ENCODE data around the gene WNT9A.
"Not testable (repeated sequence)": the region's sequence is repeated elsewhere in the genome, so short reads cannot be mapped to it uniquely, and the experiment has no call there.

WNT9A gene

DNA sequence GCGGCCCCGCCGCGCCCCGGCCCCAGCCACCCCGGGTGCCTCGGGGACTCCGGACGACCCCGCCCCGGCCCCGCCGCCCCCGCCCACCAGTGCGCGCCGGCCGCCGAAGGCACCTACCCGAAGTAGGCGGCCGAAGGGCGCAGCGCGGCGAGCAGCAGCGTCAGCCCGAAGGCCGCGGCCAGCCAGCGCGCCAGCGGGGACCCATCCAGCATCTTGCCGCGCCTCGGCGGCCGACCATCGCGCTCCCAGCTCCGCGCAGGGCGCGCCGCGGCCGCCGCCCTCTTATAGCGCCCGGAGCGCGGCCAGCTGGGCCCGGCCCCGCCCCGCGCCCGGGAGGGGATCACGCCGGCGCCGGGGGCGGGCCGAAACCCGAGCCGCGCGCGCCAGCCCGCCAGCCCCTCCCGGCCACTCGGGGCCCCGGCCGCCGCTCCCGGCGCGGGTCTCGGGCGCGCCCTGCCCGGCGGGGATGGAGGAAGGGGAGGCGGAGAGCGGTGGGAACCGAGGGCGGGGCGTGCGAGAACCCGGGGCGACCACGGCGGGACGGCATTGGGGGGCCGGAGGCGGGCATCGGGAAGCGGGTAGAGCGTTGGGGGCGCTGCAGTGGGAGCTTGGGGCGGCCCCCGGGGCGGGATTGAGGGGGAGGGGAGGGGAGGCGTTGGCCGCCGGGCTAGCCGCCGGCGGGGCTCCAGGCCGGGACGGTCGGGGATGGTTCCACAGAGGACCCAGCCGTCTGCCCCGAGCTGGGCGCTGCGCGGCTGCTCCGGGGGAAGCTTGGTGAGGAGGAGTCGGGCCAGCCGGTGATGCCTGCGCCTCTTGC, at the start of gene WNT9A:
Gene WNT9A (minus strand): TSS at position 257 of the 817 bp plus-strand sequence. CDS start 45 bp downstream, at position 212.
- peak; percentile 81 for DNase-seq (ENCODE audit: insufficient read length, low spot score)
- no peak for FAIRE-seq
- TF ChIP-seq POLR2A (IDR thresholded peaks at IDR 0.05; ENCODE audit: low read depth, low read length): peak; percentile 83

DNA sequence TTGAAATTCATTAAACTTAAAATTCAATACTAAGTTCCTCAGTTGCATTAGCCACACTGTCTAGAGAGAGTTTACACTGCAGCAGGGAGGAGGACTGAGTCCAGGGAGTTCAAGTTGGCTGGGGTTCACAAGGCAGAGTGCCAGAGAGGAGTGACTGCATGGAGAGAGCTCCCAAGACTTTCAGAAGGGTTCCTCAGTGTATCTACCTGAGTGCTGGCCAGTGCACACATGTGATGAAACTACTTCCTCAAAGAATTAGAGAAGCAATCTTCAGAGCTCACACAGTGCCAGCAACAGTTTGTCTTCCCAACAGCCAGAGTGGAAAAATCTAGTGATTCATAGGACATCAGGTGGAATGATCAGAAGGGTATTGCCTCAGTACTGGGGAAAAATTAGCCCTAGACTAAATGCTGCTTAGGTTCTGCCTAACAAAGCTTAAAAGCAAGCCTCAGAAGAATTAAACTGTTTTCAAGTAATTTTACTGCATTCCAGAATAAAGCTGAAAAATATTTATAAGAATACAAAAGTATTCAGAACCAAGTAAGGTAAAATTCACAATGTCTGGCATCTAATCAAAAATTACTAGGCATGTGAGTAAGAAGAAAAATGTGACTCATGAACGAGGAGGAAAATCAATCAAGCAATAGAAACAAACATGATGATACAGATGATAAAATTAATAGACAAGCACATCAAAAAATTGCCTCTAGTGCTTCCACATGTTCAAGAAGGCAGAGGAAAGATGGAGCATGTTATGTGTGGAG, 48.6 kb upstream of the WNT9A start:
- no peak for TF ChIP-seq POLR2A (IDR thresholded peaks at IDR 0.05; ENCODE audit: low read depth, low read length)
- DNase-seq (ENCODE audit: insufficient read length, low spot score) (no peak), FAIRE-seq (no peak)

GRCh38 chr1:227994632-227995300, 47.0 kb upstream of the WNT9A start:
- no peak for TF ChIP-seq POLR2A (IDR thresholded peaks at IDR 0.05; ENCODE audit: low read depth, low read length)
- DNase-seq (ENCODE audit: insufficient read length, low spot score): no peak
- FAIRE-seq: no peak

- no peak for TF ChIP-seq POLR2A (IDR thresholded peaks at IDR 0.05; ENCODE audit: low read depth, low read length)
- DNase-seq (ENCODE audit: insufficient read length, low spot score): no peak
- FAIRE-seq: no peak
These were observed 39.4 kb upstream of the WNT9A start for GRCh38 chr1:227987181-227987580.

DNA sequence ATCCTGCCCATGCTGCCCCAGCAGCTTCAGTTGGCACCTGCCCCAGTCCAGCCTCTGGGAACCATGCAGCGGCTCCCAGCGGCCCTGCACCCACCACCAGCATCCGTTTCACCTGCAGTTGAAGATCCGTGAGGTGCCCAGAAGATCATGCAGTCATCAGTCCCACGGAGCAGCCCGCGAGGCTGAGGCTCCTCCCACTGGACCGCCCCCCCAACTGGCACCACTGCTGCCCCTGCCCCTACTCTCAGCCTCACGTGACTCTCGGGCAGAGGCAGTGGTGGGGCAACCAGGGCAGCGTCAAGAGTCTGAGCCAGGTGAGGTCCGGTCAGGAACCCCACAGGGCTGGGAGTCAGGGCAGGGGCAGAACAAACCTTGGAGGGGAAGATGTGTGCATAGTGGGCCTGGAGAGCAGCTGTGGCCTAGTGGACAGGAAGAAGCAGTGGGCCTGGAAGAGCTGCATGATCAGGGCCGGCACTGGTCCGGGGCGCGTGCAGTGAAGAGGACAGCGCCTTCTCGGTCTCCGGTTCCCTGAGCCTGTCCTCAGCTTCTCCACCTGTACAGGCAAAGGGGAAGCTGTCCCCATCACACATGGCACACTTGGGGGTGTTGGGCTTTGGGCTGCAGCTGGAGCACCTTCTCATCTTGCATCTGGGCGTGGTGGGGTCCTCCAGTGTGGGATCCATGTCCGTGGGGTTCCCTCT, 28.0 kb upstream of the WNT9A start:
- not testable (repeated sequence) for DNase-seq (ENCODE audit: insufficient read length, low spot score); FAIRE-seq

- DNase-seq (ENCODE audit: insufficient read length, low spot score); FAIRE-seq: not testable (repeated sequence)
These were observed 26.1 kb upstream of the WNT9A start for GRCh38 chr1:227973724-227974288.

- FAIRE-seq; DNase-seq (ENCODE audit: insufficient read length, low spot score): not testable (repeated sequence)
These were observed 25.2 kb upstream of the WNT9A start for GRCh38 chr1:227972843-227973374.

DNA sequence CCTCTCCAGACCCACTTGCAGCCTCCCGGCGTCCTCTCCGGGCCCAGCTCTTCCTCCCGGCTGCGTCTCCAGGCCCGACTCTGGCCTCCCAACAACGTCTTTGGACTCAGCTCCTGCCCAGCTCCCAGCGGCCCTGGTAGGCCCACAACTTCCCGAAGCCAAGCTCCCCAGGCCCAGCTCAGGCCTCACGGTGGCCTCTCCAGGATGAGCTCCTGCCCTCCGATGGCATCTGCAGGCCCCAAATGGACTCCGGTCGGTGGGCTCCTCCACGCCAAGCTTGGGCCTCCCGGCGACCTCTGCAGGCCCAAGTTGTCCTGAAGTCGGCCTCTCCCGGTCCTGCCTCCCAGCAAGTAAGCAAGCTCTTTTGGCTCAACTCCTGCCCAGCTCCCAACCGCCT, 24.5 kb upstream of the WNT9A start:
- DNase-seq (ENCODE audit: insufficient read length, low spot score); FAIRE-seq: not testable (repeated sequence)

DNA sequence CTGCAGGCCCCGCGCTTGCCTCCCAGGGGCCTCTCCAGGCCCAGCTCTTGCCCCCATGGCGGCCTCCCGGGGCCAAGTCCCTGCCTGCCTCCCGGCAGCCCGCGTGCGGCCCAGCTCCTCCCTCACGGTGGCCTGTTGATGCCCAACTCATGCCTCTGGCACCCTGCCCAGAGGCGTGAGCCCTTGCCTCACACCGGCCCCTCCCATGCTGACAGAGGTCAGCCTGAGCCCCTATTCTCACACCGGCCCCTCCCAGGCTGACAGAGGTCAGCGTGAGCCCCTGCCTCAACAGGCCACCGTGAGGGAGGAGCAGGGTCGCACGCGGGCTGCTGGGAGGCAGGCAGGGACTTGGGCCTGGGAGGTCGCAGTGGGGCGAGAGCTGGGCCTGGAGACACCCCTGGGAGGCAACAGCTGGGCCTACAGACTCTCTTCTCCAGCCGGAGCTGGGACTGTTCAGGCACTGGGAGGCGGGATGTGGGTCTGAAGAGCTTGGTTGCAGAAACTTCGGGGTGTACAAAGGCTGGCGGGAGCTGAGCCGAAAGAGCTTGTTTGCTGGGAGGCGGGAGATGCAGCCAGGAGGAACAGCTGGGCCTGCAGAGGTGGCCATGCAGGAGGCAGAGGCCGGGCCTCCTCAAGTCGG, 24.0 kb upstream of the WNT9A start:
- FAIRE-seq; DNase-seq (ENCODE audit: insufficient read length, low spot score): not testable (repeated sequence)

DNA sequence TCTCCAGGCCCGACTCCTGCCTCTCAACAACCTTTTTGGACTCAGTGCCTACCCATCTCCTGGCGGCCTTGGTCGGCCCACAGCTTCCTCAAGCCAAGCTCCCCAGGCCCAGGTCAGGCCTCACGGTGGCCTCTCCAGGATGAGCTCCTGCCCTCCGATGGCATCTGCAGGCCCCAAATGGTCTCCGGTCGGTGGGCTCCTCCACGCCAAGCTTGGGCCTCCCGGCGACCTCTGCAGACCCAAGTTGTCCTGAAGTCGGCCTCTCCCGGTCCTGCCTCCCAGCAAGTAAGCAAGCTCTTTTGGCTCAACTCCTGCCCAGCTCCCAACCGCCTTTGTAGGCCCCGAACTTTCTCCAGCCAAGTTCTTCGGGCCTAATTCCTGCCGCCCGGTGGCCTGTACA, 23.5 kb upstream of the WNT9A start:
- not testable (repeated sequence) for DNase-seq (ENCODE audit: insufficient read length, low spot score); FAIRE-seq

DNA sequence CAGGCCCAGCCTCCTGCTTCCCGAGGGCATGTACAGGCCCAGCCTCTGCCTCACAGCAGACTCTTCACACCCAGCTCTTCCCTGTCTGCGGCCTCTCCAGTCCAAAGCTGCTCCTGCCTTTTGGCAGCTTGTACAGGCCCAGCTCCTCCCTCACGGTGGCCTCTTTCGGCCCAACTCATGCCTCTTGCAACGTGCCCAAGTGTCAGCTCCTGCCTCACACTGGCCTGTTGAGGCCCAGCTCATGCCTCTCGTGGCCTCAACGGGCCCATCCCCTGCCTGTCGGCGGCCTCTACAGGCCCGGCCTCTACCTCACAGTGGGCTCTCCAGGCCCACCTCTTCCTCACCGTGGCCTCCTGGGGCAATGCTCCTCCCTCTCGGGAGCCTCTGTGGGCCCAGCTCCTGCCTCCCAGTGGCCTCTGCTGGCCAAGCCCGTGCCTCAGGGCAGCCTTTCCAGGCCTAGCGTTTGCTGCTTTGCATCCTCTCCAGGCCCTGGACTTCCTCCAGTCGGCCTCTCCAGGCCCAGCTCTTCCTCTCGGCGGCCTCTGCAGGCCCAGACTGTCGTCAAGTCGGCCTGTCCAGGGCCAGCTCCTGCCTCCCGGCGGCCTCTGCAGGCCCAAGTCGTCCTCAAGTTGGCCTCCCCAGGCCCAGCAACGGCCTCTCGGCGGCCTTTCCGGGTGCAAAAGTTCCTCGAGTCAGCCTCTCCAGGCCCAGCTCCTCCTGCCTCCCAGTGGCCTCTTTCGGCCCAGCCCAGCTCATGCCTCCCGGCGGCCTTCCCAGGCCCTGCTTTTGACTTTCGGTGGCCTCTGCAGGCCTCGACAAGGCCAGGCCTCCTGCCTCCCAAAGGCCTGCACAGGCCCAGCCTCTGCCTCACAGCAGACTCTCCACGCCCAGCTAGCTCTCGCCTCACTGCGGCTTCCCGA, 22.6 kb upstream of the WNT9A start:
- DNase-seq (ENCODE audit: insufficient read length, low spot score); FAIRE-seq: not testable (repeated sequence)

DNA sequence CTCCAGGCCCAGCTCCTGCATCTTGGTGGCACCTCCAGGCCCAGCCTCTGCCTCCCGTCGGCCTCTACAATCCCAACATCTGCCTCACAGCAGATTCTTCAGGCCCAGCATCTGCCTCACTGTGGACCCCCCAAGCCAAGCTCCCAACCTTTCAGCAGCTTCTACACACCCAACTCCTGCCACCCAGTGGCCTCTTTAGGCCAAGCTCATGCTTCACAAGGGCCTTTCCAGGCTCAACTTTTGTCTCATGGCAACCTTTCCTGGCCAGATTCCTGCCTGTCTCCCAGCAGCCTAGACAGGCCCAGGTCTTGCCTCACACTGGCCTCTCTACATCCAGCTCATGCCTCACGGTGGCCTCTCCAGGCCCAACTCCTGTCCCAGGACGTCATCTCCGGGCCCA, 20.1 kb upstream of the WNT9A start:
- not testable (repeated sequence) for DNase-seq (ENCODE audit: insufficient read length, low spot score); FAIRE-seq

- FAIRE-seq; DNase-seq (ENCODE audit: insufficient read length, low spot score): not testable (repeated sequence)
These were observed 19.0 kb upstream of the WNT9A start for GRCh38 chr1:227966733-227967132.

All from H54 (cell line).